ENCODE results near the gene AP5M1.
"Not testable (repeated sequence)": the region's sequence is repeated elsewhere in the genome, so short reads cannot be mapped to it uniquely, and the experiment has no call there.

Gene AP5M1

DNA sequence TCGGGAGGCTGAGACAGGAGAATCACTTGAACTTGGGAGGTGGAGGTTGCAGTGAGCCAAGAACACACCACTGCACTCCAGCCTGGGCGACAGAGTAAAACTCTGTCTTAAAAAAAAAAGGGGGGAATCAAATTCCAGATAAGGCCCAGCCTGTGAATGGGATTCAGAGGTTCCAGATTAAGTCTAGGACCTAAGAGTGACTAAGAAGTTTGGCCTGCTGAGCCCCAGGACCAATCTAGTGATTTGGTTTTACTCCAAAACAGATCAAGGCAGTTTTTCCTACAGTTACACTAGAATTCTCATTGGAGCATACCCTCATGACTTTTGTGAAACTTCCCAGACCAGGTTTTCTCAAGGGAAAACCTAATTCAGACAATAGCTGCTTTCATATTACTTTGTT is 22.8 kb upstream of the AP5M1 start:
- POLR2A ChIA-PET, result interaction anchor here (0.7 kb wide), 1 partner anchor 23 kb away, joined by 3 read pairs; the partner anchor contains the start of genes AP5M1 and EXOC5
- CTCF ChIA-PET, result no interaction called here
- DNase-seq (ENCODE audit: extremely low spot score), result no peak
- TF ChIP-seq FOXA1 (IDR thresholded peaks at IDR 0.05), result no peak
- TF ChIP-seq TARDBP (IDR thresholded peaks at IDR 0.05), result no peak
- no peak for TF ChIP-seq FOXK2 (IDR thresholded peaks at IDR 0.05)
- TF ChIP-seq, protein P1, sequence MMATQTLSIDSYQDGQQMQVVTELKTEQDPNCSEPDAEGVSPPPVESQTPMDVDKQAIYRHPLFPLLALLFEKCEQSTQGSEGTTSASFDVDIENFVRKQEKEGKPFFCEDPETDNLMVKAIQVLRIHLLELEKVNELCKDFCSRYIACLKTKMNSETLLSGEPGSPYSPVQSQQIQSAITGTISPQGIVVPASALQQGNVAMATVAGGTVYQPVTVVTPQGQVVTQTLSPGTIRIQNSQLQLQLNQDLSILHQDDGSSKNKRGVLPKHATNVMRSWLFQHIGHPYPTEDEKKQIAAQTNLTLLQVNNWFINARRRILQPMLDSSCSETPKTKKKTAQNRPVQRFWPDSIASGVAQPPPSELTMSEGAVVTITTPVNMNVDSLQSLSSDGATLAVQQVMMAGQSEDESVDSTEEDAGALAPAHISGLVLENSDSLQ (IDR thresholded peaks at IDR 0.05), result no peak
- TF ChIP-seq FOXM1 (IDR thresholded peaks at IDR 0.05; ENCODE audit: borderline replicate concordance), result no peak
- TF ChIP-seq BHLHE40 (IDR thresholded peaks at IDR 0.05; ENCODE audit: borderline replicate concordance), result no peak
- no peak for TF ChIP-seq LEF1 (IDR thresholded peaks at IDR 0.05; ENCODE audit: borderline replicate concordance)
- TF ChIP-seq ZNF384 (IDR thresholded peaks at IDR 0.05), result no peak
- no peak for TF ChIP-seq SP1 (IDR thresholded peaks at IDR 0.05)
- TF ChIP-seq CTBP1 (IDR thresholded peaks at IDR 0.05; ENCODE audit: borderline replicate concordance), result no peak
- no peak for TF ChIP-seq SUZ12 (IDR thresholded peaks at IDR 0.05)
- TF ChIP-seq ARNT (IDR thresholded peaks at IDR 0.05), result no peak
- no peak for TF ChIP-seq HDGF (IDR thresholded peaks at IDR 0.05; ENCODE audit: borderline replicate concordance)
- TF ChIP-seq NFRKB (IDR thresholded peaks at IDR 0.05), result no peak
- no peak for TF ChIP-seq L3MBTL2 (conservative IDR thresholded peaks at IDR 0.05)
- no peak for TF ChIP-seq ELF4 (IDR thresholded peaks at IDR 0.05)

DNA sequence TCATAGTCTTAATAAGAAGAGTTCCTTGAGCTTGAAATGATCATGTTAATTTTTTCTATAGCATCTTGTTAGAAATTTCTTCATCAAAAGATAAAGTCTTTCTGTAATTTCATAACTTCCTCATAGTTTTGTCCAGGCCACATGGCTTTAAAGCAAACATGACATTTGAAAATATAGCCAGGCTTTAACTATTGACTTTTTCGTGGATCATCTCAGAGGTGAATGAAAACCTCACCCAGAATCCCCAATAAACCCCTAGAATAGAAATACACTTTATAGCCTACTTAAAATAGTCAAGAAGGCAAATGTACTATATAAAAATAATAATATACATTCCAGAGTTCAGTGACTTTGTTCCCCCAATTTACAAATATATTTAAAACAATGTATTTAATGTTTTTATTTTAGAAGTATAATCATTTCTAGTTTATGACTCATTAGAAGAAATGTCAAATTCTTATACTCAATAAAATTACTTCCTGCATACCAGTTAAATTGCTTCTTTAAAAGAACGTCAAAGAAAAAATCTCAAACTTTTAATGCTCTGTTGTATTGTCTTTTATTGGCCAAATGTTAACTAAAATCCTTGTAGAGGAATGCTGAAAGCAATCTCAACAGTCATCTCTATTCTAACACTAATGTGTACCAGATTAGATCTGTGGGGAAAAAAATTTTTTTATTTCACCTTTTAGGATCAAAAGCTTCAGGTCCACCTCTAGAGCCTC is 21.7 kb upstream of the AP5M1 start:
- TF ChIP-seq TARDBP (IDR thresholded peaks at IDR 0.05), result no peak
- no peak for TF ChIP-seq NFRKB (IDR thresholded peaks at IDR 0.05)
- no peak for TF ChIP-seq SP1 (IDR thresholded peaks at IDR 0.05)
- no peak for TF ChIP-seq FOXK2 (IDR thresholded peaks at IDR 0.05)
- TF ChIP-seq, protein P1 (IDR thresholded peaks at IDR 0.05), result no peak
- DNase-seq (ENCODE audit: extremely low spot score), result no peak
- ChIA-PET CTCF (no interaction called here), POLR2A (no interaction called here)

DNA sequence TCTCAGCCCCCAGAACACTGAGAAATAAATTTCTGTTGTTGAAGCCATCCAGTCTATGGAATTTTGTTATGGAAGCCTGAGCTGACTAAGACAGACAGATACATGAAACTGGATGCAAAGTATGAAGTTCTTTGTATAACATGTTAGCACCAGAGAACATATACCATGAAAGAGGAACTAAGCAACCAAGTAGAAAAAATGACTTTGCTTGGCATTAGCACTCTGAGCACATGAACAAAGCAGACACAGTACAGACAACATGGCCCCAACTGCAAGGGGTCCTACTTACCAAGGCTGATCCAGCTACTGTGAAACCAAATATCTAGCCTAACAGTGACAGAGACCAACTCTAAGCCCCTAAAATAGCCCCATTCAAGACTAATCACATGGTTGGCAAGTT is 13.9 kb upstream of the AP5M1 start:
- DNase-seq (ENCODE audit: extremely low spot score), result no peak
- no peak for TF ChIP-seq LEF1 (IDR thresholded peaks at IDR 0.05; ENCODE audit: borderline replicate concordance)
- no peak for TF ChIP-seq L3MBTL2 (conservative IDR thresholded peaks at IDR 0.05)
- no peak for TF ChIP-seq BHLHE40 (IDR thresholded peaks at IDR 0.05; ENCODE audit: borderline replicate concordance)
- TF ChIP-seq SP1 (IDR thresholded peaks at IDR 0.05), result no peak
- TF ChIP-seq TARDBP (IDR thresholded peaks at IDR 0.05), result no peak
- TF ChIP-seq FOXM1 (IDR thresholded peaks at IDR 0.05; ENCODE audit: borderline replicate concordance), result no peak
- TF ChIP-seq HDGF (IDR thresholded peaks at IDR 0.05; ENCODE audit: borderline replicate concordance), result no peak
- TF ChIP-seq ELF4 (IDR thresholded peaks at IDR 0.05), result no peak
- TF ChIP-seq, protein P1 (IDR thresholded peaks at IDR 0.05), result no peak
- TF ChIP-seq CTBP1 (IDR thresholded peaks at IDR 0.05; ENCODE audit: borderline replicate concordance), result no peak
- ChIA-PET CTCF (interaction anchor here (0.6 kb wide), 1 partner anchor 29 kb away, joined by 3 read pairs; no protein-coding TSS in a partner anchor), POLR2A (interaction anchor here (0.5 to 1.0 kb wide), 2 partner anchors 12 to 14 kb away, joined by 3 to 4 read pairs; partner anchors contain the start of genes AP5M1 and EXOC5)

DNA sequence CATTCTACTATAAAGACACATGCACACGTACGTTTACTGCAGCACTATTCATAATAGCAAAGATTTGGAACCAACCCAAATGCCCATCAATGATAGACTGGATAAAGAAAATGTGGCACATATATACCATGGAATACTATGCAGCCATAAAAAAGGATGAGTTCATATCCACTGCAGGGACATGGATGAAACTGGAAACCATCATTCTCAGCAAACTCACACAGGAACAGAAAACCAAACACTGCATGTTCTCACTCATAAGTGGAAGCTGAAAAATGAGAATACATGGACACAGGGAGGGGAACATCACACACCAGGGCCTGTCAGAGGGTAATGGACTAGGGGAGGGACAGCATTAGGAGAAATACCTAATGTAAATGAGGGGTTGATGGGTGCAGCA is 10.6 kb upstream of the AP5M1 start:
- POLR2A ChIA-PET, result interaction anchor here (2.5 kb wide), 1 partner anchor 11 kb away, joined by 8 read pairs; the partner anchor contains the start of genes AP5M1 and EXOC5
- DNase-seq (ENCODE audit: extremely low spot score); CTCF ChIA-PET: not testable (repeated sequence)

DNA sequence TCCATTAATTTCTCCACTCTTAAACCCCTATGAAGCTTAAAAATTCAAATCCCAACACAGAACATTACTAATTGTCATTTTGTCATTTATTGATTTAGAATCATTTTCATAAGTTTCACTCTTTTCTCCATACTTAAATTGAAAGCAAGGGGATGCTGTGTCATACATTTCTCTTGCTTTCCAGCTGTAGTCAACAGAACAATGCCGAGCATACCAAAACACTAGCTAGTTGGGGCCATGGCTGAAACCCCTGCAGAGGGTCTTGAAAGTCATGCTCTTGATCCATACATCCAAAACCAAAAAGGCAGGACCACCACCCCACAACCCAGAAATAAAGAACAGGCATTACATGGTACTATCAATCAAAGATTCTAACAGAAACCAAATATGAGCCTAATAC is 9.1 kb upstream of the AP5M1 start:
- TF ChIP-seq LEF1 (IDR thresholded peaks at IDR 0.05; ENCODE audit: borderline replicate concordance) (no peak), TARDBP (IDR thresholded peaks at IDR 0.05) (no peak), ELF4 (IDR thresholded peaks at IDR 0.05) (no peak), ZNF384 (IDR thresholded peaks at IDR 0.05) (no peak), ARNT (IDR thresholded peaks at IDR 0.05) (no peak), L3MBTL2 (conservative IDR thresholded peaks at IDR 0.05) (no peak), FOXA1 (IDR thresholded peaks at IDR 0.05) (no peak), CTBP1 (IDR thresholded peaks at IDR 0.05; ENCODE audit: borderline replicate concordance) (no peak), FOXK2 (IDR thresholded peaks at IDR 0.05) (no peak), HDGF (IDR thresholded peaks at IDR 0.05; ENCODE audit: borderline replicate concordance) (no peak), SP1 (IDR thresholded peaks at IDR 0.05) (no peak), SUZ12 (IDR thresholded peaks at IDR 0.05) (no peak), NFRKB (IDR thresholded peaks at IDR 0.05) (no peak), FOXM1 (IDR thresholded peaks at IDR 0.05; ENCODE audit: borderline replicate concordance) (no peak), BHLHE40 (IDR thresholded peaks at IDR 0.05; ENCODE audit: borderline replicate concordance) (no peak)
- TF ChIP-seq, protein P1 (IDR thresholded peaks at IDR 0.05), result no peak
- ChIA-PET POLR2A (interaction anchor here (1.0 to 2.5 kb wide), 2 partner anchors 9 kb away, joined by 6 to 8 read pairs; partner anchors contain the start of genes AP5M1 and EXOC5), CTCF (interaction anchor here (0.7 kb wide), 2 partner anchors 17 to 401 kb away, joined by 3 read pairs; no protein-coding TSS in a partner anchor)
- no peak for DNase-seq (ENCODE audit: extremely low spot score)

DNA sequence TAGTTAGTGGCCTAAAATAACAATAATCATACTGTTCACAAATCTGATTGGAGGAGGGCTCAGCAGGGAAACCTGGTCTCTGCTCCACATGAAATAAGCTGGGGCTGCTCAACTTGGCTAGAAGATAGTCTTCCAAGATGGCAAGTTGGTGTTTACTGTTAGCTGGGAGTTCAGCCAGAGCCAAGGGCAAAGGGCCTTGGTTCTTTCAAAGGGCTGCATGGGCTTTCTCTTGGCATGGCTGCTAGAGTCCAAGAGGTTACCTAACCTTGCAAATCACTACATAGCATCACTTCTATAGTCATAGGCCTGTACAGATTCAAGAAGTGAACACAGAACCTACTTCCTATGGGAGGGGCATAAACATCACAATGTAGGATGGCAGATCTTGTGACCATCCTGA is 7.2 kb upstream of the AP5M1 start:
- no peak for TF ChIP-seq ELF4 (IDR thresholded peaks at IDR 0.05)
- TF ChIP-seq, protein P1 (IDR thresholded peaks at IDR 0.05), result no peak
- TF ChIP-seq TARDBP (IDR thresholded peaks at IDR 0.05), result no peak
- TF ChIP-seq FOXK2 (IDR thresholded peaks at IDR 0.05), result no peak
- no peak for TF ChIP-seq FOXA1 (IDR thresholded peaks at IDR 0.05)
- no peak for TF ChIP-seq ZNF384 (IDR thresholded peaks at IDR 0.05)
- no peak for DNase-seq (ENCODE audit: extremely low spot score)
- ChIA-PET CTCF (no interaction called here), POLR2A (no interaction called here)

Data from HEK293T (cell line).